CD8-positive, alpha-beta memory T cell (primary cell): Measurements from ENCODE around the gene NKAIN4. TPM values are rescaled to one million over a fixed set of nuclear protein-coding genes. Genes with fewer than 3 reads are reported as not detected.

ENCODE experiments used
- CTCF ChIA-PET: fragments of 350-600 bp; sonication (Branson Sonifier 250); formaldehyde crosslinking; loops from one replicate; lab custom pipeline; 2021; ENCODE audit warnings: antibody characterized with exemption; lab: Charles Lee
- POLR2A ChIA-PET: fragments of 350-600 bp; sonication (Branson Sonifier 250); formaldehyde crosslinking; loops from one replicate; lab custom pipeline; 2021; ENCODE audit warnings: antibody characterized with exemption; lab: Charles Lee
- DNase-seq, 5 donors: peaks; one replicate each; pipeline versions ENCODE4 v3.0.0 to v3.0.0-alpha.2; 2020 to 2022; ENCODE audit warnings: mixed read lengths in 1 of 5
- H3K27ac ChIP-seq: one replicate; pipeline ENCODE4 v1.7.0; 2013; ENCODE audit warnings: low read depth, mild to moderate bottlenecking, low read length, moderate library complexity
- H3K27me3 ChIP-seq: 2 replicates; pipeline ENCODE4 v1.7.0; 2013; ENCODE audit warnings: low read length, mild to moderate bottlenecking; ENCODE audit not compliant: insufficient read depth, poor library complexity, severe bottlenecking
- H3K36me3 ChIP-seq: 2 replicates; pipeline ENCODE4 v1.7.0; 2013; ENCODE audit warnings: mild to moderate bottlenecking, low read length, moderate library complexity; ENCODE audit not compliant: insufficient read depth
- H3K4me1 ChIP-seq: 2 replicates; pipeline ENCODE4 v1.7.0; 2013; ENCODE audit warnings: mild to moderate bottlenecking, low read length, moderate library complexity; ENCODE audit not compliant: insufficient read depth
- H3K4me3 ChIP-seq: 2 replicates; pipeline ENCODE4 v1.7.0; 2013; ENCODE audit warnings: mild to moderate bottlenecking, low read length
- H3K9me3 ChIP-seq: 2 replicates; pipeline ENCODE4 v1.7.0; 2013; ENCODE audit warnings: mild to moderate bottlenecking, low read length
- H3K27ac Mint-ChIP-seq, 8 donors: one replicate each; pipeline ENCODE4 v1.8.0; 2020 to 2021; ENCODE audit warnings: mixed read lengths in 8 of 8, mild to moderate bottlenecking in 6 of 8, inconsistent platforms in 3 of 8, moderate library complexity in 3 of 8
- H3K27me3 Mint-ChIP-seq, 2 donors: one replicate each; pipeline ENCODE4 v1.8.0; 2020 to 2021; ENCODE audit warnings: mixed read lengths in 2 of 2, mild to moderate bottlenecking in 1 of 2, moderate library complexity in 1 of 2
- H3K36me3 Mint-ChIP-seq, 3 donors: one replicate each; pipeline ENCODE4 v1.8.0; 2020 to 2021; ENCODE audit warnings: mixed read lengths in 3 of 3, inconsistent platforms in 1 of 3, mild to moderate bottlenecking in 1 of 3
- H3K4me1 Mint-ChIP-seq, 3 donors: one replicate each; pipeline ENCODE4 v1.8.0; 2020 to 2021; ENCODE audit warnings: mixed read lengths in 3 of 3, inconsistent platforms in 1 of 3, mild to moderate bottlenecking in 1 of 3
- H3K4me3 Mint-ChIP-seq, 7 donors: one replicate each; pipeline ENCODE4 v1.8.0; 2020 to 2021; ENCODE audit warnings: mixed read lengths in 7 of 7, mild to moderate bottlenecking in 6 of 7, moderate library complexity in 4 of 7, inconsistent platforms in 2 of 7
- H3K9me3 Mint-ChIP-seq, 5 donors: one replicate each; pipeline ENCODE4 v1.8.0; 2020 to 2022; ENCODE audit warnings: mixed read lengths in 5 of 5, mild to moderate bottlenecking in 3 of 5, moderate library complexity in 2 of 5, inconsistent platforms in 1 of 5
- polyA plus RNA-seq: library from polyadenylated mRNA; unstranded; fragments of 300-500 nt; fragmentation: Illumina TruSeq; gene quantifications from one replicate; pipeline ENCODE4 v1.2.3, GENCODE V29; 2021
- total RNA-seq, 2 experiments: library from RNA; stranded (reverse); gene quantifications; one replicate each; pipeline ENCODE4 v1.2.3, GENCODE V29; 2021

The NKAIN4 gene
- total and polyA plus RNA-seq, 3 experiments from 2014 or later, result not detected

DNA sequence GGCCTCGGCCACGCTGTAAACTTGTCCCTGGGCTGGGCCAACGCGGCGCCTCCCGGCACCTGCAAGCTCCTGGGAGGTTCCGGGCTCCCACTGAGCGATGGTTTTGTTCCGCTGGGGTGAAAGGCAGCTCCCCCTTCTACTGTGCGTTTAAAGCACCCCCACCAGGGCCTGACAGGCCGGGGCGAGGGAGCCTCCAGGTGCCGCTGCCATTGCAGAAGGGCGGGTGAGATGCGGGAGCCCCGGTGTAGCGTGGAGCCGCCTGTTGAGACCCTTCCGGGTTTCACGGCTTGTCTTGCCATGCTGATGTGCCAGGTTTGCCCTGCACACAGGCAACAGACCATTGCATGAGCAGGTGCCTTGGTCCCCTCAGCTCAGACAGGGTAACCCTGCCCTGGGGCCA lies 41.6 kb upstream of the NKAIN4 start:
- Histone ChIP-seq H3K27ac (no peak overlapping the region), H3K4me3 (no peak overlapping the region), H3K27me3 (no peaks in the 10 kb centered on the region), H3K36me3 (no peaks in the 10 kb centered on the region), H3K9me3 (no peaks in the 10 kb centered on the region), H3K4me1 (peaks cover 12% of the 10 kb centered on the region)
- H3K4me1 Mint-ChIP-seq, result peaks cover 6 to 15% (median 13%) of the 10 kb centered on the region in 3 donors
- H3K27ac Mint-ChIP-seq, result peak overlapping the region in 1 of 8 donors; percentile 58
- POLR2A ChIA-PET, result no interaction called here
- CTCF ChIA-PET, result interaction anchor here (1.1 kb wide), 1 partner anchor 9 kb away, joined by 3 read pairs; no protein-coding TSS in a partner anchor
- no peaks in the 10 kb centered on the region for H3K36me3 Mint-ChIP-seq
- DNase-seq, result no peak
- H3K9me3 Mint-ChIP-seq, result peaks cover 0 to 3% (median 2%) of the 10 kb centered on the region in 5 donors
- H3K4me3 Mint-ChIP-seq, result peak overlapping the region in 3 of 7 donors; percentile 15 to 19 (median 18)
- peaks cover 5 to 38% of the 10 kb centered on the region in 2 donors for H3K27me3 Mint-ChIP-seq

DNA sequence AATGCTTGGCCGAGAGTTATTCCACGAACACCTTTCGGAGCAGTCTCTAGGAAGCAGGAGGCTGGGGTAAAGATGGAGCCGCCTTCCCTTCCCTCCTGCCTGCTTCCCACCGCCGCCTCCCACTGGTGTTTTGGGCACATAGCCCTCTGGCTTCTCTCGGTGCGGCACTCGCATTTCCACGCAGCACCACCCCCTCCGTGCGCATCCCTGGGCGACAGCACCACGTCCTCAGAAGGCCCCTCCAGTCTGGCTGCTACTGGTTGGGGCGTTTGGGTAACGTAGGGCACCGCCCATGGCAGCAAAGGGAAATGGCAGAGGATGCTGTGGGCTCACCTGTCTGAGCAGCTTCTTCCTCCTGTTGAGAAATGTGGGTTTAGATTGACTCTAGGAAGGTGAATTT lies 41.2 kb upstream of the NKAIN4 start:
- POLR2A ChIA-PET, result no interaction called here

DNA sequence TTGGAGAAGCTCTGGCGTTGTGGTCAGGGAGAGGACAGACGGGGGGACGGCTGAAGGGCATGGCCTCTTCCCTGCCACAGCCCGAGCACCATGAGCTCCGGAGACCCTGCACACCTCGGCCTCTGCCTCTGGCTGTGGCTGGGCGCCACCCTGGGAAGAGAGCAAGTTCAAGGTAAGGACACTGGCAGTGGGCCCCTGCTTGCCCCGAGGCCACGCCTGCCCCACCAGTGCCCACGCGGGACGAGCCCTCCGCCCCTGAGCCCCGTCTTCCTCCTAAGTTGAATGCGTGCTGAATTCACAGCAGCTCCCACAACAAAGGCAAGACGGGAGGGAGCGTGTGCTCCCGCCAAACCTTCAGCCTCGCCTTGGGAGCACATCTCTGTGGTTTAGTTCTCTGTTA lies 40.8 kb upstream of the NKAIN4 start:
- Histone ChIP-seq H3K27ac (no peak overlapping the region), H3K9me3 (no peaks in the 10 kb centered on the region), H3K4me3 (no peak overlapping the region), H3K36me3 (no peaks in the 10 kb centered on the region), H3K27me3 (no peaks in the 10 kb centered on the region), H3K4me1 (peaks cover 12% of the 10 kb centered on the region)
- ChIA-PET CTCF (interaction anchor here (1.1 kb wide), 1 partner anchor 10 kb away, joined by 3 read pairs; no protein-coding TSS in a partner anchor), POLR2A (no interaction called here)
- Mint-ChIP-seq H3K27ac (peak overlapping the region in 1 of 8 donors; percentile 58), H3K36me3 (no peaks in the 10 kb centered on the region), H3K27me3 (peaks cover 3 to 32% of the 10 kb centered on the region in 2 donors), H3K4me3 (no peak overlapping the region), H3K9me3 (no peaks in the 10 kb centered on the region), H3K4me1 (peaks cover 6 to 15% (median 13%) of the 10 kb centered on the region in 3 donors)
- no peak for DNase-seq

More for the DNA sequence above, 41.2 kb upstream of the NKAIN4 start:
- Histone ChIP-seq H3K27me3 (no peaks in the 10 kb centered on the region), H3K4me1 (peaks cover 12% of the 10 kb centered on the region), H3K9me3 (no peaks in the 10 kb centered on the region), H3K4me3 (no peak overlapping the region), H3K36me3 (no peaks in the 10 kb centered on the region), H3K27ac (no peak overlapping the region)
- Mint-ChIP-seq H3K9me3 (no peaks in the 10 kb centered on the region), H3K27me3 (peaks cover 3 to 34% of the 10 kb centered on the region in 2 donors), H3K4me1 (peaks cover 6 to 15% (median 13%) of the 10 kb centered on the region in 3 donors), H3K27ac (peak overlapping the region in 1 of 8 donors; percentile 58), H3K4me3 (peak overlapping the region in 4 of 7 donors; percentile 15 to 49 (median 18)), H3K36me3 (no peaks in the 10 kb centered on the region)
- DNase-seq, result no peak
- CTCF ChIA-PET, result interaction anchor here (1.1 kb wide), 1 partner anchor 10 kb away, joined by 3 read pairs; no protein-coding TSS in a partner anchor

DNA sequence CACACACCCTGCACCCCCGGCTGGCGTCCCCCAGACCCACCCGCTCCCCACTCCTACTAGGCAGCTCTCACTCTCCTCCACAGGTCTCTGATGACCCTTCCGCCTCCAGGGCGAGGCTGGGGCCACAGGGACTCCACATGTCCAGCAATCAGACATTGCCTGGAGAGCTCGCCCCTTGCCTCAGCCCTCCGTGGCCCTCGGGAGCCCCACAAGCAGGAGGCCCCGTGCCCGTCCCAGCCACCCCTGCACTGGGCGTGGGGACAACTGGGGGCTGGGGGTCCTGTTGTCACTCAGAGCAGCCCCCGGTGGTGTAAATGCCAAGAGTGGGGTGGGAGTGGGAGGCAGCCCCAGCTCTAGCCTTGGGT lies 40.3 kb upstream of the NKAIN4 start:
- no peaks in the 10 kb centered on the region for H3K9me3 ChIP-seq
- H3K36me3 Mint-ChIP-seq, result no peaks in the 10 kb centered on the region
- H3K27ac ChIP-seq, result no peak overlapping the region
- ChIA-PET CTCF (no interaction called here), POLR2A (no interaction called here)
- no peak overlapping the region for H3K4me3 Mint-ChIP-seq
- H3K4me3 ChIP-seq, result no peak overlapping the region
- H3K27me3 Mint-ChIP-seq, result peaks cover 3 to 32% of the 10 kb centered on the region in 2 donors
- H3K9me3 Mint-ChIP-seq, result no peaks in the 10 kb centered on the region
- H3K4me1 ChIP-seq, result peaks cover 12% of the 10 kb centered on the region
- H3K27ac Mint-ChIP-seq, result no peak overlapping the region
- H3K36me3 ChIP-seq, result no peaks in the 10 kb centered on the region
- no peaks in the 10 kb centered on the region for H3K27me3 ChIP-seq
- peaks cover 6 to 15% (median 13%) of the 10 kb centered on the region in 3 donors for H3K4me1 Mint-ChIP-seq
- DNase-seq, result no peak

DNA sequence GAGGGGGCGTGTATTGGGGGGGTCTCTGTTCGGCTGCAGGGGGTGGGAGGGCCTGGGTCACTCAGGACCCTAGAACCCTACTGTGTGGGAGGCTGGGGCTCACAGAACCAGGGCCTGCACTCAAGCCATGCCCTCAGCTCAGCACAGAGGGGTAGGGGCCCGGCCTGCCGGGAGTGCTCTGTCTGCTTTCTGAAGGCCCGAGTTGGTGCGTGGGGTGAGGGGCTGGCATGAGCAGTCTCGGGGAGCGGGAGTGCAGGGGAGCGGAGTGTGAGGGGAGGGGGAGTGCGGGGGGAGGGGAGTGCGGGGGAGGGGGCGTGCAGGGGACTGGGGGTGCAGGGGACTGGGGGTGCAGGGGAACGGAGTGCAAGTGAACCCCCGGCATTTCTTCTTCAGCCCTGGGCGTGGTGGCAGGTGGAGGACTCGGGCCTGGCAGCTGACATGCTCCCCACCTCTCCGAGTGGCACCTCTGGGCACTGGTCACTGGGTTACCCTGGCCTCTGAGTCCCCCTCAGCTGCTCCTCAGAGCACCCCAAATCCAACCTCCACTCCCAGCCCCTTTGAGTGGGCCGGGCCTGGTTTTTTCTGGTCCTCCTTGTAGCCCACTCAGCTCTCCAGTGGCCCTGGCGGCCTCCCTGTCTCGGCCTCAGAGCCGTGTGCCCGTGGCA lies 39.7 kb upstream of the NKAIN4 start:
- no peaks in the 10 kb centered on the region for H3K9me3 Mint-ChIP-seq
- Histone ChIP-seq H3K27ac (no peak overlapping the region), H3K4me1 (peaks cover 12% of the 10 kb centered on the region), H3K27me3 (no peaks in the 10 kb centered on the region), H3K4me3 (no peak overlapping the region), H3K9me3 (no peaks in the 10 kb centered on the region), H3K36me3 (no peaks in the 10 kb centered on the region)
- peak overlapping the region in 1 of 8 donors; percentile 50 for H3K27ac Mint-ChIP-seq
- H3K36me3 Mint-ChIP-seq, result peaks cover 0 to 3% (median 0%) of the 10 kb centered on the region in 3 donors
- H3K27me3 Mint-ChIP-seq, result peaks cover 3 to 27% of the 10 kb centered on the region in 2 donors
- H3K4me3 Mint-ChIP-seq, result no peak overlapping the region
- peaks cover 6 to 15% (median 13%) of the 10 kb centered on the region in 3 donors for H3K4me1 Mint-ChIP-seq
- DNase-seq, result no peak
- ChIA-PET POLR2A (no interaction called here), CTCF (no interaction called here)

DNA sequence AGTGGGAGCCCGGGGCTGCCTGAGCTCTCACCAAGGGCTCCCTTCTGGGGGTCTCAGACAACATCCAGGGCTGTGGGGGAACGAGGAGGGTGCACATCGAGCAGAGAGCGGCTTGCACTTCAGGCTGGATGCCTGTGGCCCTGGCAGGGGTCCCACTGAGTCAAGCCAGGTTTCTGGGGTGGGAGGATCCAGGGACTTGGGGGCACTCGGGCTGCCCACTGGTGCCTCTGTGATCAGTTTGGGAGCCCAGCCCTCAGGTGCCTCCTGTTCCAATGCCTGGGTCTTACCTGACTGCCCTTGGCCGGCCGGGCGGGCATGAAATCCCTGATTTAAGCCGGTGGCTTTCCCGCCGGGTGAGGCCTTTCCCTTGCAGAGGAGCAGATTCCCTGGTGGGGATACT lies 39.2 kb upstream of the NKAIN4 start:
- Mint-ChIP-seq H3K36me3 (peaks cover 0 to 7% (median 0%) of the 10 kb centered on the region in 3 donors), H3K27ac (peak overlapping the region in 1 of 8 donors; percentile 50), H3K4me3 (no peak overlapping the region), H3K27me3 (peaks cover 0 to 22% of the 10 kb centered on the region in 2 donors), H3K4me1 (peaks cover 6 to 15% (median 13%) of the 10 kb centered on the region in 3 donors), H3K9me3 (no peaks in the 10 kb centered on the region)
- no peak for DNase-seq
- Histone ChIP-seq H3K4me1 (peaks cover 12% of the 10 kb centered on the region), H3K36me3 (no peaks in the 10 kb centered on the region), H3K27ac (no peak overlapping the region), H3K4me3 (no peak overlapping the region), H3K27me3 (no peaks in the 10 kb centered on the region), H3K9me3 (no peaks in the 10 kb centered on the region)
- ChIA-PET CTCF (no interaction called here), POLR2A (no interaction called here)

DNA sequence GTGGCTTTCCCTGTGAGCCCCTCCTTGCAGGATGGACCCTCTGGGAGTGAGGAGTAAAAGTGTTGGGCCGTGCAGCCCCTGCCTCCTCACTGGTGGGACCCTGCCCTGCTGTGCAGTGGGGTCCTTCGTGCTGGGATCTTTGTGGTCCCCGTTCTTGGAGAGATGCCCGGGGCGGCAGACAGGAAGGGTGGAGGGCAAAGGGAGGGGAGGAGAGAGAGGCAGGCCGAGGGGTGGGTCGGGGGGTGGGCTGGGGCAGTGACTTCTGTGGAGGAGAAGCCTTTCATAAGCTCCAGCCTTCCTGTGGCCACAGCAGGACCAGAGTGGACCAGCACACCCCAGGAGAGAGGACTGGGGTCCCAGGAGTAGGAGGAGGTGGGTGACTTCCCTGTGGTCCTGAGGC lies 38.6 kb upstream of the NKAIN4 start, which contains the start of gene COL20A1:
Gene COL20A1, plus strand, starts transcription at position 283 of the 400 bp plus-strand sequence. CDS start 1,922 bp downstream, outside the sequence.
- Mint-ChIP-seq H3K9me3 (no peaks in the 10 kb centered on the region), H3K36me3 (peaks cover 0 to 12% (median 0%) of the 10 kb centered on the region in 3 donors), H3K4me1 (peaks cover 6 to 15% (median 13%) of the 10 kb centered on the region in 3 donors), H3K4me3 (no peak within 1 kb of the TSS), H3K27me3 (peaks cover 0 to 17% of the 10 kb centered on the region in 2 donors), H3K27ac (peak within 1 kb of the TSS in 1 of 8 donors; percentile 50)
- ChIA-PET POLR2A (no interaction called here), CTCF (interaction anchor here (2.5 kb wide), 1 partner anchor 70 kb away, joined by 11 read pairs; no protein-coding TSS in a partner anchor)
- Histone ChIP-seq H3K4me3 (no peak within 1 kb of the TSS), H3K36me3 (no peaks in the 10 kb centered on the region), H3K9me3 (no peaks in the 10 kb centered on the region), H3K27me3 (no peaks in the 10 kb centered on the region), H3K27ac (no peak within 1 kb of the TSS), H3K4me1 (peaks cover 12% of the 10 kb centered on the region)
- no peak for DNase-seq

DNA sequence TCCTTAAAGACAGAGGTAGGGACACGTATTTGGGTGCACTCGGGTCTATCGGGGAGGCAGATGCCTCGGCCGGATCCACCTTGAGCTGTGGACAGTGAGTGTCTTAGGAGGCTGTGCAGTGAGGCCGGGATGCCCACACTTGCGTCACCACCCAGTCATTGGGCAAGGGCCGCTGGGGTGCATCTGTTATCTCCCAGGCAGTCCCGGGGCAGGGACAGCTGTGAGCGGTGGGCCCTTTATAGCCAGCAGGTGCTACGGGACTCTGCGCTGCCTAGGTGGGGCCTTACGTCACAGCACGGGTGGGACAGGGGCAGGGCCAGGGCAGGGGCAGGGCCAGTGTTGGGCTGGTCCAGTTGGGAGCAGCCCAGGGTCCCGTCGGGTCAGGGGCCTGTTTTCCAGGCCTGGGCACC lies 38.0 kb upstream of the NKAIN4 start:
- CTCF ChIA-PET, result interaction anchor here (2.5 kb wide), 1 partner anchor 69 kb away, joined by 11 read pairs; no protein-coding TSS in a partner anchor
- H3K4me1 Mint-ChIP-seq, result peaks cover 6 to 15% (median 13%) of the 10 kb centered on the region in 3 donors
- no peak overlapping the region for H3K27ac Mint-ChIP-seq
- no peak for DNase-seq
- Histone ChIP-seq H3K36me3 (no peaks in the 10 kb centered on the region), H3K27me3 (no peaks in the 10 kb centered on the region), H3K4me3 (no peak overlapping the region), H3K4me1 (peaks cover 12% of the 10 kb centered on the region), H3K27ac (no peak overlapping the region), H3K9me3 (no peaks in the 10 kb centered on the region)
- H3K27me3 Mint-ChIP-seq, result peaks cover 0 to 15% of the 10 kb centered on the region in 2 donors
- H3K9me3 Mint-ChIP-seq, result no peaks in the 10 kb centered on the region
- H3K36me3 Mint-ChIP-seq, result peaks cover 0 to 17% (median 0%) of the 10 kb centered on the region in 3 donors
- POLR2A ChIA-PET, result no interaction called here
- H3K4me3 Mint-ChIP-seq, result no peak overlapping the region
